OCI-LY3 (cell line): ENCODE measurements around the gene MYH16.

Experiments
- EZH2phosphoT487 ChIP-seq: fragments of 200-600 bp; shearing (Covaris generic); IDR thresholded peaks from 2 replicates; pipeline ENCODE4 v1.6.1; 2018; ENCODE audit warnings: antibody characterized with exemption, mixed run types, low read depth
- TF ChIP-seq, protein P1 (sequence below): fragments of 200-600, 300-600 bp; sonication (generic); IDR thresholded peaks from 2 replicates; pipeline ENCODE4 v1.5.1; 2014; ENCODE audit warnings: antibody characterized with exemption, low read length, low read depth

DNA sequence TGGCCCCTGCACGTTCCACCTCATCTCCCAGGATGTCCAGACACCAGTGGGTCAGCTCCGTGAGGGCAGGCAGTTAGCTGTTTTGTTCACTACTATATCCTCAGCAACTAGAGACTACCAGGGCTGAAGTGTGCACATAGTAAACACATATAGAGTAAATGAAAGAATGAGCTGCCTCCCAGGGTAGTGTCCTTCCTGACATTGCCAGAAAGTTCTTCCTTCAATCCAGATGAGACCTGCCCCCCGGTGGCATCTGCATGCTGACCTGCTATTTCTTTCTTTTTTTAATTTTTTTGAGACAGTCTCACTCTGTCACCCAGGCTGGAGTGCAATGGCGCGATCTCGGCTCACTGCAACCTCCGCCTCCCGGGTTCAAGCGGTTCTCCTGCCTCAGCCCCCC, 39.1 kb downstream of the MYH16 start:
- TF ChIP-seq, protein P1, sequence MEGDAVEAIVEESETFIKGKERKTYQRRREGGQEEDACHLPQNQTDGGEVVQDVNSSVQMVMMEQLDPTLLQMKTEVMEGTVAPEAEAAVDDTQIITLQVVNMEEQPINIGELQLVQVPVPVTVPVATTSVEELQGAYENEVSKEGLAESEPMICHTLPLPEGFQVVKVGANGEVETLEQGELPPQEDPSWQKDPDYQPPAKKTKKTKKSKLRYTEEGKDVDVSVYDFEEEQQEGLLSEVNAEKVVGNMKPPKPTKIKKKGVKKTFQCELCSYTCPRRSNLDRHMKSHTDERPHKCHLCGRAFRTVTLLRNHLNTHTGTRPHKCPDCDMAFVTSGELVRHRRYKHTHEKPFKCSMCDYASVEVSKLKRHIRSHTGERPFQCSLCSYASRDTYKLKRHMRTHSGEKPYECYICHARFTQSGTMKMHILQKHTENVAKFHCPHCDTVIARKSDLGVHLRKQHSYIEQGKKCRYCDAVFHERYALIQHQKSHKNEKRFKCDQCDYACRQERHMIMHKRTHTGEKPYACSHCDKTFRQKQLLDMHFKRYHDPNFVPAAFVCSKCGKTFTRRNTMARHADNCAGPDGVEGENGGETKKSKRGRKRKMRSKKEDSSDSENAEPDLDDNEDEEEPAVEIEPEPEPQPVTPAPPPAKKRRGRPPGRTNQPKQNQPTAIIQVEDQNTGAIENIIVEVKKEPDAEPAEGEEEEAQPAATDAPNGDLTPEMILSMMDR, result no peak
- no peak for TF ChIP-seq EZH2phosphoT487
